ENCODE data around the gene NMNAT2. TPM values are rescaled to one million over a fixed set of nuclear protein-coding genes. Genes with fewer than 3 reads are reported as not detected.

The NMNAT2 gene
- total and polyA plus RNA-seq, 2 of the 8 experiments (the other 6 are each of a cell fraction or from before 2014, with no cell fraction given) = 6.5 to 20.9 TPM

DNA sequence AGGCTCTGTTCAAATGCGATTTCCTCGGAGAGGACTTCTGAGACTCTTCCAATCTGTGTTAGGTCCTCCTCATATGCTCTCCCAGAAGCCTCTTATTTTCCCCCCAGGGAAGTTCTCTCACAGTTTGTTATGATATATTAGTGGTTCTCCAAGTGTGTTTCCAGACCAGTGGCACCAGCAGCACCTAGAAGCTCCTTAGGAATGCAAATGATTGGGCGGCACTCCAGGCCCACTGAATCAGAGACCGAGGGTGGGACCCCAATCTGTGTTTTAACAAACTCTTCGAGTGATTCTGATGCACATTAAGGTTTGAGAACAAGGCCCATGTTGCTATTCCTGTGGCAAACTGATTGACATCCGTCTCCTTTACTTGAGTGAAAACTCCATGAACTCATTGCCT is 63.0 kb downstream of the NMNAT2 start (continued):
- TF ChIP-seq JUN (IDR thresholded peaks at IDR 0.05; ENCODE audit: low read depth, low read length) = no peak
